ENCODE measurements around the gene ACP7. TPM values are rescaled to one million over a fixed set of nuclear protein-coding genes. Genes with fewer than 3 reads are reported as not detected.
"Not testable (repeated sequence)": the region's sequence is repeated elsewhere in the genome, so short reads cannot be mapped to it uniquely, and the experiment has no call there.

Gene ACP7, protein sequence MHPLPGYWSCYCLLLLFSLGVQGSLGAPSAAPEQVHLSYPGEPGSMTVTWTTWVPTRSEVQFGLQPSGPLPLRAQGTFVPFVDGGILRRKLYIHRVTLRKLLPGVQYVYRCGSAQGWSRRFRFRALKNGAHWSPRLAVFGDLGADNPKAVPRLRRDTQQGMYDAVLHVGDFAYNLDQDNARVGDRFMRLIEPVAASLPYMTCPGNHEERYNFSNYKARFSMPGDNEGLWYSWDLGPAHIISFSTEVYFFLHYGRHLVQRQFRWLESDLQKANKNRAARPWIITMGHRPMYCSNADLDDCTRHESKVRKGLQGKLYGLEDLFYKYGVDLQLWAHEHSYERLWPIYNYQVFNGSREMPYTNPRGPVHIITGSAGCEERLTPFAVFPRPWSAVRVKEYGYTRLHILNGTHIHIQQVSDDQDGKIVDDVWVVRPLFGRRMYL
- total RNA-seq: not detected

DNA sequence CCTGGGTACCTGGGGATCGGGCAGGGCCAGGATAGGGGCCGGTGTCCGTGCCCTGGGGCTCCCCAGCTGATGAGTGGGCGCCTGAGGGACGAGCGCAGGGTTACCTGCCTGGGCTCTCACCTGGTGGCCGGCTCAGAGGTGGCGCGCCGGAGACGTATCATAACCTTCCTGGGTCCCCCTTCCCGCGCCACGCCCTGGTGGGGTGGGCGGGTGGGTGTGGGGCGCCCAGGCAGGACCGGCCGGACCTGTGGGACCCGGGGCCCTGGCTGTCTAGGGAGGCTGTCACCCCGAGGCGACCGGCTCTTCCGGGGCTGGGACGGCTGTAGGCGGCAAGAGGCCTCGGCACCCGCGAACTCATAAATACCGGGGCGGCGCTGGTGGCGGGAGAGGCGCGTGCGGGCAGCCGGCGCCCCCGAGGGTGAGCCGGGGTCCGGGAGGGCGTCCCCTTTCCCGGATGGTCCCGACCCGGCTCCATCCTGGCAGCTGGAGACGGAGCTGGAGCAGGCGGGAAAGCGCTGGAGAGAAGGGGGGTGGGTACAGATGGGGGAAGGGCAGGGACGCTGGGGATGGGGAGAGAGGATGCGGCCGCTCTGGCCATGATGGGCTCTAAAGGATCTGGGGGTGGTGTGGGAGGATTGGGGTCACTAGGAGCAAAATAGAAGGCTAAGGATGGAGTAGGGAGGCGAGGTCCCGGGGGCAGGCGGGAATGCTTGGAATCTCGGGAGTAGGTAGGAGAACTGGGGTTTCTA, at the start of gene ACP7:
Gene ACP7 (plus strand): TSS at position 386 of the 749 bp plus-strand sequence. CDS start 902 bp downstream, outside the sequence.
- peak; percentile 9 for DNase-seq

DNA sequence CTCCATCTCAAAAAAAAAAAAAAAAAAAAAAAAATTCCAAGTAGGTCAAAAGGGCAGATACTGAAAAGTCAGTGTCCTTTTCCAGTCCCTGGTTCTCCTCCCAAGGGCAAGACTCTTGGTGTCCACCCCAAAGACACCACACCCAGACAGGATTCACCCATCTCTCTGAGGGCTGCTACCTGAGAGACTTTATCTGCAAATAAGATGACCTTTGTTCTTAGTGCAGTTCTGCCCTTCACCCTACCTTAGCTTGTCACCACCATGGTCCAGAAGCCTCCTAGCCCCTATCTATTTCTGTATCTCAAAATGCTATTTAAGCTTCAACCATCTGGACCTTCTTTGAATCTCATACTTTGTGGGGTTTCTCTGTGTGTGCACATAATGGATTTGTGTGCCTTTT, 47.6 kb upstream of the ACP7 start:
- DNase-seq: no peak

DNA sequence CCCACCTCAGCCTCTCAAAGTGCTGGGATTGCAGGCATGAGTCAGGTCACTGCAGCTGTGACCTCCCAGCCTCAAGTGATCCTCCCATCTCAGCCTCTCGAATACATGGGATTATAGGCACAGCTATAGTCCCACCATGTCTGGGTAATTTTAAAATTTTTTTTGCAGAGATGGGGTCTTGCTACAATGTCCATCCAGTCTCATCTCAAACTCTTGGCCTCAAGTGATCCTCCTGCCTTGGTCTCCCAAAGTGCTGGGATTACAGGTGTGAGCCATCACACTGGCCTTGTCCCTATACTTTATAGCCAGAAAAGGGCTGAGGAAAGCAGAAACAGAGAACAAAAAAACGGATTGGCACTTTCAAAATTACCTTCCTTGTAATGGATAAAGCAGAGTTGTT, 47.0 kb upstream of the ACP7 start:
- no peak for DNase-seq

DNA sequence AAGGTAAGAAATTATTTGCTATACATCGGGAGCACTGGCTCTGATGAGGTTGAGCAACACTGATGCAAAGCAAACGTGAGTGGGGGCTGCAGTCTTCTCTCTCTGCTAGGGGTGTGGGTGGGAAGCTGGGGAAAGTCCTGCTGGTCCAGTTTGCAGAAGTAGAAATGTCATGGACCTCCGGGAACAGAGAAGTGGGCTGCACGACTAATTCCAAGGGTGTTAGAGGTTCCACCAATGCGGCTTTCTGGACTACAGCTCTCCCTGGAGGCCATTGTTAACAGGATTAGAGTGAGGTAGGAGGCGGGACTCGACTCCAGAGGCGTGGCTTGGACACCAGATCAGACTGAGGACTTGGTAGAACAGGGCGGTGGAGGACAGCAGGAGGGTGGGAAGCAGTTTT, 46.1 kb upstream of the ACP7 start:
- no peak for DNase-seq

DNA sequence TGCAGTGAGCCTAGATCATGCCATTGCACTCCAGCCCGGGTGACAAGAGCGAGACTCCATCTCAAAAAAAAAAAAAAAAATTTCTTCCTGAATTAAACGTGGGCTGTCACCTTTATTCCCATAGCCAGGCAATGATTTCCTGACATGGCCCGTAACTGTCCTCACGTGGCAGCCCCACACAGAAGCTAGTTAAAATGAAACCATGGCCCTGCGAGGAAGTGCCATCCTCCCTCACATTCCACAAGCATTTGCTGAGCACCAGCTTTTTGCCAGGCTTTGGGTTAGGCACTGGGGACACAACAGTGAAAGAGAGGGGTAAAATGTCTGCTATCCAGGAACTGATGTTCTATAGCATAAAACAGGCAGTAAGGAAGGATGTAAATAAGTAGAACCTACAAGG, 38.7 kb upstream of the ACP7 start:
- DNase-seq: no peak

DNA sequence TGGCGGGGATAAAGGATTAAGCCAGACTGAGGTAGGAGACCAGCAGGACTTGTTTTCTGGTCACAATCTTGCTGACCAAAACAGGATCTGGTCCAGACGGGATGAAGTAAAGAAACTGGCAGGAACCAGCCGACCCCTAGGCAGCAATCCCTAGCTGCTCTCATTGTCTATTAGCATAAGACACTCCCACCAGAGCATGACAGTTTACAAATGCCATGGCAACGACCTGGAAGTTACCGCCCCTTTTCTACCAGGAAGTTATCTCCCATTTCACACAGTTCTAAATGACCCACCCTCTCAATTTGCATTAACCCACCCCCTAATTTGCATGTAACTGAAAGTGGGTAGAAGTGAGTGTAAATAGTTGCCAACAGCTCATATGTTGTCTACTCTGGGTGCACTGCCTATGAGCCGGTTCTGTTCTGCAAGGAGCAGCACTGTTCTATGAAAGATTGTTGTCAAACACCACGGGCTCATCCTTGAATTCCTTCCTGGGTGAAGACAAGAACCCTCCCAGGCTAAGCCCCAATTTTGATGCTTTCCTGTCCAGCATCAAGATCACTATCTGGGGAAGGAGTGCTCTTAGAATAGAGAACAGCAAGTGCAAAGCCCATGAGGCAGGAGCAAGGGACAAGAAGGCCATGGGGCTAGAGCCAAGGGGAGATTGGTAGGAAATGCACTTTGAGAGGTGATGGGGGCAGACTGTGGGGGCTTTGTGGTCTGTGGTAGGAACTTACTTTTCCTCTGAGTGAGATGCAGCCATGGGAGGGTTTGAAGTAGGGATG, 37.9 kb upstream of the ACP7 start:
- no peak for DNase-seq

DNA sequence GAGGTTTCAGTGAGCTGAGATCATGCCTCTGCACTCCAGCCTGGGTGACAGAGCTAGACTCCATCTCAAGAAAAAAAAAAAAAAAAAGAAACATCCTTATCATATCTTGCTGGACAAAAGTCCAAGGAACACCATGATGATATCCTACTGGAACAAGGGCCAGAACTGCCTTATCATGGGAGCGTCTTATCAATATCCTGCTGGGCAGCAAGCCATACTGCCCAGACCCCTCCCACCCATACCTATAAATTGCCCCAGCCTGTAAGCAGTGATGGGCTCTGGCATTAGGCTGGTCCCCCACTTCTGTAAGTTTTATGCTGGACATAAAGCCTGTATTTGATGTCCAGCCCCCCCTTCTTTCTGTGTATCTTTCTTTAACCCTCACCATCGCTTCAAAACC, 37.1 kb upstream of the ACP7 start:
- no peak for DNase-seq

DNA sequence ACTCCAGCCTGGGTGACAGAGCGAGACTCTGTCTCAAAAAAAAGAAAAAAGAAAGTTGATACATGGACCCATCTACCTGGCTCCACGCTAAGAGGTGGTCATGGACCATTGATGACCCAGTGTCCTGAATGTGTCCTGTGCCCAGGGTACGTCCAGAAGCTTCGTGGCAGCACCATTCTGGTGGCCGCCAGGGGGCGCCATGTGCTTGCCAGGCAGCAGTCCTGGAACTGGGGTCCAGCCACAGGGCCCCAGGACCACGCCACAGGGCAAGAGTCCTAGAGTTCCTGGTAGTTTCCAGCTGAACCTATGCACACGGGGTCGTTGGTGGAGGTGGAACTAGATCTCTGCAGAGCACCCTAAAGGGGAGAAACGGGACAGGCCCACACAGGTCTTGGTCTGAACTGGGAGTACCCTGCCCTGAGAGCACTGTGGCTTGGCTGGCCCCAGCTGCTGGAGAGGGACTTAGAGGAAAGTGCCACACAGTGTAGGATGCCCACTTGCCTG, 31.9 kb upstream of the ACP7 start:
- DNase-seq: peak; percentile 66

DNA sequence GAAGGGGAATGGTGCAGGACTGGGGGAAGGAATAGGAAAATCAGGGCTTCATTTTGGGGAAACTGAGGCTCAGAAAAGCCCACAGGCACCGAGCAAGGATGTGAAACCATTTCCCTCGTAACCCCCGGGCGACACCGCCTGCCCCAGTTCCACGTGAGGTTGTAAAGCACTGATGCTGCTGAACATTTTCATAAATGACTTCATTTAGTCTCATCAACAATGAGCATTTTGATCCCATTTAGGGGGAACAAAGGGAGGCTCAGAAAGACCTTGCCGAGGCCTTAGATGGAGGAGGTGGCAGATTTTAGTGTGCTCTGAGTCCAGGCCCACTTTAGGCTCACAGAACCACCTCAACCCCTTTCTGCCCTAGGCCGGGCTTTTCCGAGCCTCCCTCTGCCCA, 31.3 kb upstream of the ACP7 start:
- no peak for DNase-seq

DNA sequence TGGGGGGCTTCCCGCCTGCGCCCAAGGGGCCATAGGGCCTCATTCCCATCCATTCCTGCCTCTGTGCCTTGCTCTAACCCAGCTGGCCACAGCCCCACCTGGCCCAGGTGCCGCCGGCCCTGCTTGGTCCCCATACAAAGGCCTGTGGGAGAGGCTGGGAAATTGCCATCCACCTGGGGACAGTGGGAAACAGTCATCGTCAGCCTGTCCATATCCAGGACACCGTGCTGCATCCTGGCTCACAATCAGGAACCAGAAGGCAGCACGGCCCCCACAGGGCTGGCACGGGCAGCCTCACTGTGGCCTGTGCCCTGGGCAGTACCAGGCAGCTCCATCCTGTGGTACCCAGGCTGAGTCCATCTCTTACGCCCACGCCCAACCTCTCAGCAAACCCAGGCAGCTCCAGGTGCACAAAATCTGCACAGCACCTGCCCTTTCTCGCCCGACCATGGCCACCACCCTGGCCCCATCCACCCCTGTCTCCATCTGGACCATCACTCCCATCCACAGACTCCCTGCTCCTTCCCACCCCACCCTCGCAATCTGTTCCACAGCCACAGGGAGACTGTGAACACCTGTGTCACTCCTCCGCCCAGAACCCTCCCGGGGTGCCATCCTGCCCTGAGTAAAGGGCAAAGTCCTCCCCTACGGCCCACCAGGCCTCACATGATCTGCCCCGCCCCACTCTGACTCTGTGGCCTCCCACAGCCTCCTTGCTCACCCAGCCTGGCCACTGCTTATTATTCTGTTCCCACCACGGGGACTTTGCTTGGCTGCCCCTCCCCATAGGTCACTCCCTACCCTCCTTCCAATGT, 30.7 kb upstream of the ACP7 start:
- DNase-seq: no peak

DNA sequence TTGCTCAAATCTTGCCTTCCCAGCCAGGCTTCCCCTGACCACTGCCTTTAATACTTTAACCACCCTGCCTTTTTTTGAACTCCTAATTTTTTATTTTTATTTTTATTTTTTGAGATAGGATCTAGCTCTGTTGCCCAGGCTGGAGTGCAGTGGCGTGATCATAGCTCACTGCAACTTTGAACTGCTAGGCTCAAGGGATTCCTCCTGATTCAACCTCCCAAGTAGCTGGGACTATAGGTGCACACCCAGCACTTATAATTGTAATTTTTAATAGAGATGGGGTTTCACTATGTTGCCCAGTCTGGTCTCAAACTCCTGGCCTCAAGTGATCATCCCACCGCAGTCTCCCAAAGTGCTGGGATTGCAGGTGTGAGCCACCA, 30.1 kb upstream of the ACP7 start:
- no peak for DNase-seq

DNA sequence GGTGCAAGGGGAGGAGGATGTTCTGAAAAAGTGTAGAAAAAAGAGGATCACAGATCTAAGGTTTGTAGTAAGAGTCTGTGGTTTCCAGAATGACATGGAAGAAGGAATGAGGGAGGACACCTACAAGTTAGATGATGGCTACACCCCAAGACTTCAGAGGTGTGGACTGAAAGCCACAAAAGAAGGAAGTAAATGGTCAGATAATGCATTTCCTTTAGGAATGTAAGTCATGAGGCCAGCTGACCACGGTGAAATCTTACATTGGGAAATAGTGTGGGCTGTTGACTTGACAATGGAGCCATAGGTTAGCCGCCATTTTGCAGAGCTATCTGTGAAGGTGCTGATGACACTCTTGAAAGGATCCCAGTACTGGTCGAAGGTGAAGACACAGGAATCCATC, 26.6 kb upstream of the ACP7 start:
- no peak for DNase-seq

DNA sequence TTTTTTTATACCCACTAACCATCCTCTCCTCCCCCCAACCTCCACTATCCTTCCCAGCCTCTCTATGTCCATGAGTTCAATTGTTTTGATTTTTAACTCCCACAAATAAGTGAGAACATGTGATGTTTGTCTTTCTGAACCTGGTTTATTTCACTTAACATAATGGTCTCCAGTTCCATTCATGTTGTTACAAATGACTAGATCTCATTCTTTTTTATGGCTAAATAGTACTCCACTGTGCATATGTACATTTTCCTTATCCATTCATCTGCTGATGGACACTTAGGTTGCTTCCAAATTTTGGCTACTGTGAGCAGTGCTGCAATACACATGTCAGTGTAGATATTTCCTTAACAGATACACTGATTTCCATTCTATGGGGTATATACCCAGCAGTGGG, 24.9 kb upstream of the ACP7 start:
- no peak for DNase-seq

DNA sequence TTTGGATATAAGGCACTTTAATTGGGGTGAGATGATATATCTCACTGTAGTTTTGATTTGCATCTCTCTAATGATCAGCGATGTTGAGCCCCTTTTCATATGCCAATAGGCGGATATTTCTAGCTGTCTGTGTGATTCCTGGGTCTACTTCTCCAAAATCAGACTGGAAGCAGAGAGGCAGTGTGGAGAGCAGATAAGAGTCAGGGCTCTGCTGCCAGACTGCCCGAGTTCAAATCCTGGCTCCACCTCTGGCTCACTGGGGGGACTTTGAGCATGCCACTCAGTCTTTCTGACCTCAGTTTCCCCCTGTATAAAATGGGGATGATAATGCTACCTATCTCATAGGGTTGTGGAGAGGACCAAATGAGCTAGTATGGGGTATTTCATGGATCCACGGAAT, 24.0 kb upstream of the ACP7 start:
- DNase-seq: no peak

DNA sequence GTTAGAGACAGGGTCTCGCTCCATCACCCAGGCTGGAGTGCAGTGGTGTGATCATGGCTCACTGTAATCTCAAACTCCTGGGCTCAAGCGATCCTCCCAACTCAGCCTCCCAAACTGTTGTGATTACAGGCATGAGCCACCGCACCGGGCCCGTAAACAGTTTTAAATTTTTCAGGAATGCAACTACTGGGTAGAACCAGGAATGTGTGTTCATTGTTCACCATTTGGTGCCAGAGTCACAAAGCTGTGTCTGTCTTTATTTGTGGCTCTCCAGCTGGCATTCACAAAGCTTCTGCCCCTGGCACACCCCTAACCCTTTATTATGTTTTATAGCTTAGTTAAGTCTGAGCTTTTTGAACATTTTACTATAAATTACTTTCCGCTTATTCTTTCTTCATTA, 19.8 kb upstream of the ACP7 start:
- no peak for DNase-seq

DNA sequence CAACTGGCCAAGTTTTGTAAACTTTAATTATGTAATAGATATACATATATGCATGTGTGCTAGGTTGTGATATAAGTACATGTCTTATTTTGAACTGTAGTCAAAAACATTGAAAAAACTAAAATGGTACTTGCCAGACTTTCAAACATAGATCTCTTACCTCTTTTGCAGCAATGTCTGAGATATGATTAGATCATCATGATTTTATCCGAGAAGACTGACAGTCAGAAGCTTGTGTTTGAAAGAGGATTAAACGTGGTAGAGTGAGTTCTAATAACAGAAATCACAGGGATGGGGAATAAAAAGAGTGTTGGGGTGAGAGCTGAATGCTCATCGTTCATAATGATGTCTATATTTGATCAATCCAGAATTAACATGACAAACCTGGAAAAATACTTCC, 18.2 kb upstream of the ACP7 start:
- no peak for DNase-seq

DNA sequence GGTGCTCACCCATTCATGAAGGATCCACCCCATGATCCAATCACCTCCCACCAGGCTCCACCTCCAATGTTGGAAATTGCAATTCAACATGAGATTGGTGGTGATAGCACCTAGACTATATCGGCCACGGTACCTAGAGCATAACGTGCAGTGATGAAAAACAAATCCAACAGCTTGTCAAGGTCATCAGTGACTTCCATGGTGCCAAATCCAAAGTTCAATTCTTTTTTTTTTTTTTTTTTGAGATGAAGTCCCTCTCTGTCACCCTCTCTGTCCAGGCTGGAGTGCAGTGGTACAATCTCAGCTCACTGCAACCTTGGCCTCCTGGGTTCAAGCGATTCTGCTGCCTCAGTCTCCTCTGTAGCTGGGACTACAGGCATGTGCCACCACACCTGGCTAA, 17.1 kb upstream of the ACP7 start:
- DNase-seq: no peak

DNA sequence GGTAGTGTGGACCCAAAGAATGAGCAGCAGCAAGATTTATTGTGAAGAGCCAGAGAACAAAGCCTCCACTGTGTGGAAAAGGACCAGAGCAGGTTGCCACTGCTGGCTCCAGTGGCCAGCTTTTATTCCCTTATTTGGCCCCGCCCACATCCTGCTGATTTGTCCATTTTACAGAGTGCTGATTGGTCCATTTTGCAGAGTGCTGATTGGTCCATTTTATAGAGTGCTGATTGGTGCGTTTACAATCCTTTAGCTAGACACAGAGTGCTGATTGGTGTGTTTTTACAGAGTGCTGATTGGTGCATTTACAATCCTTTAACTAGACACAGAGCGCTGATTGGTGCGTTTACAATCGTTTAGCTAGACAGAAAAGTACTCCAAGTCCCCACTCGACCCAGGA, 15.9 kb upstream of the ACP7 start:
- DNase-seq: not testable (repeated sequence)

DNA sequence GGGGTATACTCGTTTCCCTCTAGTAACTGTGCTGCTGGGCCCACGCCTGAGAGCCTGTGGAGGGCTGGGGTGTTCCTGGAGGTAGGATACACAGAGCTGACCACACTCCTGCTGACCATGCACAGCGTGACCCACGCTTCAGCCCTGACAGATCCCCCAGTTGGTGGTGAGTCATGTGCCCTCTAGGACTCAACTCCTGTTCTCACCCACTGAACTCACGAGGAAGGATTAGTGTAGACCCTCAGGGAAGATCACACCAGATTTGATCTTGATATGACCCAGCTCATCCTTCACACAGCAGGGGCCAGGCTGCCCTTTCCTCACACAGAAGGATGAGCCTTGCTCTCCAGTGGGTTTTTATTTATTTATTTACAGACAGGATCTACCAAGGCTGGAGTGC, 13.3 kb upstream of the ACP7 start:
- no peak for DNase-seq

DNA sequence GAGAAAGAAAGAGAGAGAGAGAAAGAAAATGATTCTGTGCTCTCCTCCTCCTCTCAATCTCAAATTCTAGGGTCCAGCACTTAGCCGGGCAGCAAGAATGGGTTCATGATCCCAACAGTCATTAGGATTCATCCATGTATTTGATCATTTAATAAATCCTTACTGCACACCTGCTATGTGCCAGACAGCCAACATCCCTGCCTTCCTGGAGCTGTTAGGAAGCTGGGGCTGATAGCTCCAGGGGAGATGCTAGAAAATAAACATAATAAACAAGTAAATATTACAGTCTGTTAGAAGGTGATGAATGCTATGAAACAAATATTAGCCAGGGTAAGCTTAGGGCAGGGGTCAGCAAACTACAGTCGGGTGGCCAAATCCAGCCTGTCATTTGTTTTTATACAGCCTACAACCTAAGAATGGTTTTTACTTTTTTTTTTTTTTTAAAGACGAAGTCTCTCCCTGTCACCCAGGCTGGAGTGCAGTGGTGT, 9.9 kb upstream of the ACP7 start:
- DNase-seq: no peak

DNA sequence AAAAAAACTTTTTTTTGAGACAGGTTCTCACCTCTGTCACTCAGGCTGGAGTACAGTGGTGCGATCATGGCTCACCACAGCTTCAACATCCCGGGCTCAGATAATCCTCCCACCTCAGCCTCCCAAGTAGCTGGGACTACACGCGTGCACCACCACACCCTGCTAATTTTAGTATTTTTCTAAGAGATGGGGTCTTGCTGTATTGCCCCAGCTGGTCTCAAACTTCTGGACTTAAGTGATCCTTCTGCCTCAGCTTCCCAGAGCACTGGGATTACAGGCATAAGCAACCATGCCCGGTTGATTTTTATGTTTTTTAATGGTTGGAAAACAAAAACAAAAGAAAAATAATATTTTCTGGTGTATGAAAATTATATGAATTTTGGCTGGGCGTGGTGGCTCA, 9.2 kb upstream of the ACP7 start:
- no peak for DNase-seq

DNA sequence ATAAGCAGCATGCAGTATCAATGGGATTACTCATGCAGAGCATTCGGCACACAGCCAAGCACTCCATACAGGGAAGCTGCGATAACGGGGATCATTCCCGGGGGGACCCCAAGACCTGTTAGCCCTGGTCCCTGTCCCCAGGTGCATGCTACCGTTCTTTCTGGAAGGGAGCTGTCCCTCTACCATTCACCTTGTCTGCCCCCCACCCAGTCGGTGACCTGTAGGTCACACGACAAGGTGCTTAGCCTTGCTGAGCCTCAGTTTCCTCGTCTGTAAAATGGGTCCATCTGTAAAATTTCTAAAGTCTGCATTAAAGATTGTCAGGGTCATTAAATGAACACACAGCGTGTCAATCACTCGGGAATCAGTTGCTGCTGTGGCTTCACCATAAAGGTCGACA, 6.8 kb upstream of the ACP7 start:
- no peak for DNase-seq

All from effector CD4-positive, alpha-beta T cell (primary cell).